ENCODE measurements around the gene HOXC10.

Gene HOXC10

DNA sequence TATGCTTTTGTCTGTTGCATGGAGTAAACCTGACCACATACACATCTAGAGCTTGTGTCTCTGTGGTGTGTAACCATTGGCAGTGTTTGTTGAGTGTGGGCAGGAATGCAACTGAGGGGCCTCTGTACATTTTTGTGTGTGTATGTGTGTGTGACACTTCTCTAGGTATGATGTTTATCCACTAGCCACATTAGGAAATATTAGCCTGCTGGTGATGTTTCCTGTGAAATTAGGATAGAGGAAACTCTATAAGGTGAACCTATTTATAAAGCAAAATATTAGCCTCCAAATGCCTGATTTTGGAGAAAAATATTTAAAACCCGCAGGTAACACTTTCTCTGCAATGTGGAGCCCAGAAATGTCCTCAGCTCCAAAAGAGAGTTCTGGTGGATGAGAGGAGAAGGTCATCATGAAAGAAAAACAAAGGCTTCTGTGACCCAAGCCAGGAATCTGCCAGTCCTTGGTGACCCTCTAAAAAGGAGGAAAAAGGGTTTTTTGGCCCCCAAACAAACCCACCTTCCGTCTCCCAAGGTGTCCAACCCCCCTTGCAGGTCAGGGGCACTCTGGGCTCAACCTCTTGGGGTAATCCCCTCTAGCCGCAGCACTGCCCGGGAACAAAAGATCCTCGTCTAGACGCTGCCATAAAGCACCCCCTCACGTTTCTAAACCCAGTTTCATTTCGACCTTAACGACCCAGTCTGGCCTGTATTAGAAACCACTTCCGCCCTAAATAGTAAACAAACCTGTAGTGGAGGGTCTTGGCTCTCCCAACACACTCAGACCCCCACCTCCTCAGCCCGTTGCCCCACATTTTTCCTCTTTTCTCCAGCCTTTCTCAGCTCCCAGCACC is 7.1 kb upstream of the HOXC10 start:
- DNase-seq: no peak

DNA sequence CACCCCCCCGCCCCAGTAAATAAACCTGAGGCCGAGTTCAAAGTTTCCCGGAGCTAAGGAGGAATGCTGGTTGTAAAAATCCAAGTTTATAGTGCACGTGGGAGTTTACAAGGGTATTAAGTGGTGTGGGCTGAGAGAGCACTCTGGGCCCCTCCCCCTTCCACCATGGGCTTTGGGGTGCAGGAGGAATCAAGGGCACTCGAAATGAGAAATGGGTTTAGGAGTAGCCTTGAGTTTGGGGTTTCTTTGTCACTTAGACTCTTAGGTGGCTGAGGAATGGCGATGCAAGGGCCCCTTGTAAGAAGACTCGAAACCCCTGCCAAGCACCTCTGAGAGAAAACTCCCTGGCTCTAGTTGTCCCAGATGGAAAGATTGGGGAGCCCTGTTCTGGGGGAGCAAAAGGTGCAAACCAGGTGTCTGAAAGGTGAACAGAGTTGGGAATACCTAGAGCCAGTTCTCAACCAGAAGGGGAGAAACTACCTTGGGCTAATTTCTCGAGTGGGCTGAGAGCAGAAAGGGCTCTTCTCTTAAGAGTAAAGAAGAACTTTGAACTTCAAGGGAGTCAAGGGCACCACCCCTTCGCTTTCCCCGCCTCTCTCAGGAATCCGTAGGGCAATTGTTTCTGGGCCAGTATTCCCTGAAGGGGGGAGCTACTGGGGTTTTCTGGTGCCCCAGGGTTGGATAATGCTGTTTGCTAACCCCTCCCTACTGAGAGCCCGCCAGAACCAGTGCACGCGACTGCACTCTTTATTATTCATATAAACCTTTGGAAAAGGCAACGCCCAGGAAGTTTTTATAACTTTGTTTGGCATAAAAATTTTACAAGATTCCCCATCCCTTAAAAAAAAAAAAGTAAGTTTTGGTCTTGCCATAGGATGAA is 6.2 kb upstream of the HOXC10 start:
- DNase-seq: no peak

DNA sequence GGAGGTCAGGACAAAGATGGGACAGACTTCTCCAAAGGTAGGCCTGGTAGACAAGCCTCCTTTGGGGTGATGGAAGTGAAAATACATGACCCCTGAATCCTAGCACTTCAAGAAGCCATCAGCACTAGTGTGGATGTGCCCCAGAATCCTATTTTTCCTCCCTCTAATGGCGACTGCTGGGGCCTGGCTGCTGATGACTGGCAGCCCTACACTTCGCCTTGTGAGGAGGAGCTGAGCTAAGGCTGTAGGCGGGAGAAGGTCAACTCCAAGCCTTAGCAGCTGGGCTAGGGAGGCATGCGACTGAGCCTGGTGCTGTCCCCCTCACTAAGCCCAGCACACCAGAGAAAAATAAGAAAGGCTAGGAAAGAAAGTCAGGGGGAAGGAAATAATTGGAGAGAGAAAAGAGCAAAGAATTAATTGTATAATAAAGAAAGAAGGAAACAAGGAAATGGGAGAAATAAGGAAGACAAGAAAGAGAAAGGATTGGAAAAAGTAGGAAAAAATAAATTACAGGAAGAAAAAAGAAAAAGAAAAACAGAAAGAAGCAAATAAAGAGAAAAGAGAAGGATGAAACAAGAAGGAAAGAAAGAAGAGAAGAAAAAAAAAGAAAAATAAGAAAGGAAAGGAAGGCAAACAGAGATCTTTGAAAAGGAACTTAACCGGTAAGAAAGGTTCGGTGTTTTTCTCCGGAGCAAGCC is 4.7 kb upstream of the HOXC10 start:
- DNase-seq: no peak

DNA sequence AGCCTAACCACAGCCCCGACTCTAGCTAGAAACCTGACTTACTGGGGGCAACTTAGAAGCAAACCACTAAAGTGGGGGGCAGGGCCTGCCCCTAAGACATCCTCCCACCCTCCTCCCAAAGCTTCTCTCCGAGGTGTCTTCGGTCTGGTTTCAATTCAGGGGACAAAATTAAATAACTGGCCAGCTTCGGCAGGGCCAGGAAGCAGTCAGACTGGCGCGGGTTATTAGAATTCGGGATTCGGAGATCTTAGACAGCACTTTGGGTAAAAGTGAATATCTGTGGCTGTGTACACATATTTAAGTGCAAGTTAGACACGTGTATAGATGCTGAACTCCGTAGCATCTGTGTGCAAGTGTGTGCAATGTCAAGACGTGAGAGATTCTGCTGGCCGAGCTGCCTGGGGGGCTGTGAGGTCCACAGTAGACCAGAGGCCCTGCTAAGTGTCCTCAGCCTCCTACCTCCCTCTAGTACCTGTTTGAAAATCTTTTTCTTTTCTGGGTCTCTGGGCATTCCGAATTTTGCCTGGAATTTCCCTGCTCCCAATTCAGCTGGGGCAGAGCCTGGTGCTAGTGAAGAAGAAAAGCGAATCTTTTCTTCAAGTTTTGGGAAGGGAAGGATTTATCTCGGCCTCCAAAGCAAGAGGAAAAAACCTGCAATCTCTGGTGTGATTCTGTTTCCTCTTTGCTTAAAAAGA is 4.0 kb upstream of the HOXC10 start:
- no peak for DNase-seq

DNA sequence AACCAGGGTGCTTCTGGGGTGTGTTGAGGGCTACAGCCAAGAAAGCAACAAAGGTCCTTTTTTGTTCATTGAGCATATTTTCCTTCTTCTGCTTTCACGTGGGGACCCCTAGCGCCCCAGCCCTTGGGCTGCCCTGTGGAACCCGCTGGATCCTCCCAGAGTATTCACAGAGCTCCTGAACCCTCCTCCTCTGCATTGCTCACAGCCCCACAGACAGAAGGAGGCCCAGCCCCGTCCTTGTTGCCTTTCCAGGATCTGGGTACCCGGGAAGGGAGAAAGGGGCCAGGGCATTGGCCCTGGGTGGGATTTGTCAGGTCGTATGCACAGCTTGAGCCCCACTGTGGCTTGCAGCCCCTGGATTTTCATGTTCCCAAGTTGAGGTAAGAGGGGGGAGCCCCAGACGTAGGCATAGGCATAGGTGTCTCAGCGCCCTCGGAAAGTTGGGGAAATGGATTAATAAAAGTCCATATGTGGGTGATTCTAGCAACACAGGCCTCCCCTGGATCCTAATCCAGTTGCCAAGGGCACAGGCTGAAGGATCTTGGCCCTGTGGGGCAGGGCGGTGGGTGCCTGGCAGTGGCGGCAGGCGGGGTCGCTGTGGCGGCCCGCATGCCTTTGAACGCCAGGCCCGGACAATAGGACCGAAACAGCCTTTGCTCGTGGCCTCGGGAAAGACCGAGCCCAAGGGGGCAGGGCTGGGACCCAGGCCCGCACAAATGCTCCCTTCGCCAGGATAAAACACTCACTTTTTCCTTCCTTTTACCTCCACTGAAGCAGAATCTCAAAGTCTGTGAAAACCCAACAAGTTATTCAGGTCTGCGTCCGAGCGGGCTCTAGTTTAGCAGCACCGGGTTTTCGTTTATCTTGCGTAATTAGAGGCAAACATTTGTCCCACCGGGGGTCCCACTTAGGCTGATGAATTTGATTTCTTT is 3.0 kb upstream of the HOXC10 start:
- DNase-seq: no peak

DNA sequence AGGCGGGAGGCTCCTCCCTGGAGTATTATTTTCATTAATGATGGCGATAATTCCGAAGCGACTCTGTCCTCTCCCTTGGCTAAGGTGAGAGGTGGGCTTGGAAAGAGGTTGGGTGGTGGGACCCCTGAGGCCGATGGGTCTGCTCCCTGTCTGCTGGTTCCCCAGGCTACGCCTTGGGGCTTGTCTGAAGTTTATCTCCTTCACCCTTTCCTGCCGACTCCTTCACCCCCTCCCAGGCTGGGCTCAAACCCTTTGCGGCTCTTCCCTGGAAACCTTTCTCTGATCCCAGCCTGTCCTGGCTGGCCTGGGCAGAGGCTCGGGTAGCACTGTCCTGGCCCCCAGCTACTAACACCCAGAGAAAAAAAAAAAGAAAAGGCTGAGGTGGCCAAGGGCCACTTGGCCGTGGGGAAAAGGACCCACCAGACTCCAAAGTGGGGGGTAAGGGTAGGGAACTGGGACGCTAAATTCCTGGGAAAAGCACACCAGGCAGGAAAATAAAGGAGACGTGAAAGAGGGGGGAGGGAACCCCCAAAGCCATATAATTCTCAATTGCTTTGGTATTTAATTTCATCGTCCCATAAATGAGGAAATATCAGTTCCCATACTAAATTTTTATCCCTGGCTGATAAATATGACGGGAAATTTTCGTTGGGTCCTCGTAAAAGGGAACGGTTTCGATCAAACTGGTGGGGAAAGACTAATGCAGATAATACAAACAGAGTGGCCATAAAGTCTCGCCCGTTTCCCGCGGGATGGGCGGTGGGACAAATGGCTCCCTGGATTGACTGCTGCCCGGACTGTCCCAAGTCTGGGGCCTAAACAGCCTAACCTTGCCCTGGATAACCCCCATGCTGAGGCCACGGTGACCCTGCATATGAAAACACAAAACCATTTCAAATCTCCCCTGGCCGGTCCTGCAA is 2.0 kb upstream of the HOXC10 start:
- DNase-seq: no peak

DNA sequence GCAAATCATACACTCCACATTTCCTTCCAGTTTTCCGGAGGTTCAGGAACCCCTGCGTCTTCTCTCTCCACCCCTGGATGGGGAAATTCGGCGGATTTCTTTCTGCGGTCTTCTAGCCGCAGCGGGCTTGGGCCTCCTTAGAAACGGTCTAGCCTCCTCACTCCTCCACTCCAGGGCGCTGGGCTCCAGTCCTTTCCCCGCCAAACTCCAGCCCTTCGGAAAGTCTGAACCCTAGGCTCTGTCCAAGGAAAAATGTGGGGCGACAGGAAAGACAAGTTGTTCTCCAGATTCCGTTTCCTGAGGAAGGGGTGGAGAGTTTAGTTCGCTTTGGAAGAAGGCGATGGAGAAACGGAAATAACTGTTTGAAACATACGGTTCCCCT is 1.4 kb upstream of the HOXC10 start:
- DNase-seq: no peak

DNA sequence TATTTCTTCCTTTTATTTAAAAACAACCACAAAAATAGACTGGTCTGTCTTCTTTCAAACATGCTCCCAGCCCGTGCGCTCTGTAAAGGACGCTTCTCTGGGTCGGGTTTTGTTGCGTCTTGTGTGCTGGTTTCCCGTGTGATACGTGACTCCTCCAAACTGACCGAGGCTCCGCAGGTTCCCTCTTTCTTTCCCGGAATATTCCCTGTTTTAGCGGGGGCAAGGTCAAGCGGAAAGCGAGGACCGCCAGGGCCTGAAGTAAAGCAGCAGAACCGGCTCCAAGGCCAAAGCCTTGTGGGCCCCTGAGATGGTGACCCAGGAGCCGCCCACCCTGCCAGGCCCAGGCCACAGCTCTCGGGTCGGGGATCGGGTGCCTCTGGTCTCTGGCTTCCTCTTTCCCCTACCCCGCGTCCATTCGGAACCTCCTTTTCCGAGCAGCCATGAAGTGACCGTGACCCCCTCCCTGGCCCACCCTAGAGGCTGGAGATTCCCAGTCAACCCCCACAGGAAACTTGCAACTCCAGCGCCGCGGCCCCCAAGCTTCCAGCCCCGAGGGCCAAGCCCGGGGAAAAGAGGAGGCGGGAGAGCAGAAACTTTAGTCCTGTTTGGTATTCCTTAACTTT is 885 bp upstream of the HOXC10 start:
- no peak for DNase-seq

DNA sequence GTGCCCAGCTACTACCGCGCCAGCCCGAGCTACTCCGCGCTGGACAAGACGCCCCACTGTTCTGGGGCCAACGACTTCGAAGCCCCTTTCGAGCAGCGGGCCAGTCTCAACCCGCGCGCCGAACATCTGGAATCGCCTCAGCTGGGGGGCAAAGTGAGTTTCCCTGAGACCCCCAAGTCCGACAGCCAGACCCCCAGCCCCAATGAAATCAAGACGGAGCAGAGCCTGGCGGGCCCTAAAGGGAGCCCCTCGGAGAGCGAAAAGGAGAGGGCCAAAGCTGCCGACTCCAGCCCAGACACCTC is 697 bp downstream of the HOXC10 start:
- DNase-seq: peak in 1 of 2 experiments; percentile 77

DNA sequence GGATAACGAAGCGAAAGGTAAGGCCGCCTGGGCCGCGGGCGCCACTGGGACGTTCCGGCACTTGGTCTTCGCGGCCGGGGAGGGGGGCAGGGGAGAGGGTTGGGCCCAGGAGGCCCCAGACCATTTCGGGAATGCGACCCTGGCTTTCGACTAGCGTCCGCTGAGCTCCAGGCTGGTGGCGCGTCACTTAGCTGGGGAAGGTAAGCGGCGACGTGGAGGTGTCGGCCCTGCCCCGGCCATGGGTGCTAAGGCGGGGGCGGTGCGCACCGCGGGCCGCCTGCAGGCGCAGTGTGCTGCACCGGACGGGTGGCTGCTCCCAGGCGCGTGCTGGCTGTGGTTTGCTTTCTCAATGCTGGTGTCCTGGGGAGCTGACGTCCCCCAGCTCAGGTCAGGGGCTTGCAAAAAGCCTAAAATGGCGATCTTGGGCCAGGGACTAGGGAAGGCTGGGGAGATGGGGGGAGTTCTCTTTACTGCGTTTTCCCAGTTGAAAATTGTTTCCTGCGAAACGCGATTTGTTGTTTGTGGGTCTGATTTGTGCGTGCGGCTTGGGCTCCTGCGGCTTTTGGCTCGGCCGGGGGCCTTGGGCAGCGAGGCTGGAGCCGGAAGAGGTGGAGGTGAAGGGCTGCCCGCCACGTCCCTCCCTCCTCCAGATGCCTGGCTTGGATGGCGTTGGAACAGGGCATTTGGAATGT is 1.2 kb downstream of the HOXC10 start:
- peak in 1 of 2 experiments; percentile 73 for DNase-seq

DNA sequence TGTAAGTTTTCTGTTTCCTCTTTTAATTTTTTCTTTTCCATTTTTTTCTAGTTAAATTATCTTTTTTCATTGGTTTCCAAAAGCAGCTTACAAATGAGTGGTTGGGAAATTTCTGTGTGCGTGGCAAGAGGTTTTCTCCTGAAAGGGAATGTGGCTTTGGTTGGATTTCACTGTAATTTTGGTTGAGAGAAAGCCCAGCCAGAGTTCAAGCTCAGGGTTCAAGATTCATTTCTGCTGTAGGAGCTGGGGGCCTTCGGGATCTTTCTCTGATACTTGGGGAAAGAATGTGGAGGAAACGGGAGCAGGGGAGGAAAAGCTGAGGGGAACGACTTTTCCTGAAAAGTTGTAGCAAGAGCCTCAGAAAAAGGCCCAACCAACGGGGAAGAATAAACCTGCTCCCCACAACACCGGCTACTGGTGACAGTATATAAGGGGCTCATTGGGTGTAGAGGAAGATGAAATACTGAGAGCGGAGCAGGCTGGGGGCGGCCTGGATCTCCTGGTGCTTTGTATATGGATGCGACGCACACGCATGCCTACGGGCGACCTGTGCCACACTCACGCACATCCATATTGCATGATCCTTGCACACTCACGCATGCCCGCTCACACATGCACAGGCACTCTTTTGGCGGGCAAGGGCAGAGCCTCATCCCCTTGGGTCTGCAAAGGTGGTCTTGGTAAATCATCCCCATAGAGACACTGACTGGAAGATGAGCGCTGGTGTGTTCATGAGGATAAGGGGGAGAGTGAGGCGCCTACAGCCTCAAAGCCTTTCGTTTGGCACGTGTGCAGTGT is 1.9 kb downstream of the HOXC10 start:
- peak in 1 of 2 experiments; percentile 47 for DNase-seq

DNA sequence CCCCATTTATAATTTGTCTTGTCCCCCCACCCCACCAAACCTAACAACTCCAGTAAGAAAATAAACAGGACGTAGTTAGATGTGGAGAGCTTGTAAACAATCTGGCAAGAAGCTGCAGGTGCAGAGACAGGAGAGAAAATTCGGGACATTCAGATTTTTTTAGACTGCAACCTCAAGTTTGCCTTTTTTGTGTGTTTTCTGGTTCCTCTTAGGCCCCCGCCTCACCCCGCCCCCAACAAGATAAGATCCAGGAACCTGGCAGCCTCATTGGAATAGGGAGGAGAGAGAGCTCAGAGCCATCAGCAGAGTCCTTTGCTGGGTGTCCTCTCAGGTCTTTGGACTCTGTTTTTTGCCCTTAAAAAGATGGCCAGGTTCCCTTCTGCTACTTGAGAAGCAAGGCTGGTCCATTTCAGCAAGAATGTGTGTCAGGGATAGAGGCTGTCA is 2.9 kb downstream of the HOXC10 start:
- DNase-seq: peak in 1 of 2 experiments; percentile 28

DNA sequence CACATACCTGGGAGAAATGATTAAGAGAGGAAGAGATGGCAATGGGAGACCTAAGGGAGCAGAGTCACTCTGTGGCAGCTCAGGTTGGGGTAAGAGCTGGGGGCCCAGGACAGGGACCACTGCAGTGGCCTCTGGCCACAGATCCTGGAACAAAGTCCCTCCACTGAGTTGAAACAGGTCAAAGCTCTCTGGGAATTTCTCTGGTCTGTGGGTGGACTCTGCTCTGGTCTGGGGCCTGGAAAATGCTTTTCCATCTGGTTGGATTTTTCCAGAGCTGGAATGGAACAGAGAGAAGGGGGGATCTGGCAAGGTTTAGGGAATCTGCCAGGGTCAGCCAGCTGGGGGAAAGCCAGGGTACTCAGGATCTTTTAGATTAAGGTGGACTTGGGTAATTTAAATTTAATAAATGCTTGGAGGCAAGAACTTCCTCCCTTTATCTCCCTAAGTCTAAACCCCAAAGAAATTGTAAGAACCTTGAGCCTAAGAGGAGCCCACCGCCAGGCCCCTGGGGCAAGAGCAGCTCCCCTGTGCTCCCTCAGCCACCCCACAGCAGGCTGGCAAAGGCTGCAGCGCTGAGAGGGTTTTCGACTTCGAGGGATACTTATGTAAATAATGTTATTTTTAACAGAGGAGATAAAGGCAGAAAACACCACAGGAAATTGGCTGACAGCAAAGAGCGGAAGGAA is 3.7 kb downstream of the HOXC10 start:
- DNase-seq: no peak

DNA sequence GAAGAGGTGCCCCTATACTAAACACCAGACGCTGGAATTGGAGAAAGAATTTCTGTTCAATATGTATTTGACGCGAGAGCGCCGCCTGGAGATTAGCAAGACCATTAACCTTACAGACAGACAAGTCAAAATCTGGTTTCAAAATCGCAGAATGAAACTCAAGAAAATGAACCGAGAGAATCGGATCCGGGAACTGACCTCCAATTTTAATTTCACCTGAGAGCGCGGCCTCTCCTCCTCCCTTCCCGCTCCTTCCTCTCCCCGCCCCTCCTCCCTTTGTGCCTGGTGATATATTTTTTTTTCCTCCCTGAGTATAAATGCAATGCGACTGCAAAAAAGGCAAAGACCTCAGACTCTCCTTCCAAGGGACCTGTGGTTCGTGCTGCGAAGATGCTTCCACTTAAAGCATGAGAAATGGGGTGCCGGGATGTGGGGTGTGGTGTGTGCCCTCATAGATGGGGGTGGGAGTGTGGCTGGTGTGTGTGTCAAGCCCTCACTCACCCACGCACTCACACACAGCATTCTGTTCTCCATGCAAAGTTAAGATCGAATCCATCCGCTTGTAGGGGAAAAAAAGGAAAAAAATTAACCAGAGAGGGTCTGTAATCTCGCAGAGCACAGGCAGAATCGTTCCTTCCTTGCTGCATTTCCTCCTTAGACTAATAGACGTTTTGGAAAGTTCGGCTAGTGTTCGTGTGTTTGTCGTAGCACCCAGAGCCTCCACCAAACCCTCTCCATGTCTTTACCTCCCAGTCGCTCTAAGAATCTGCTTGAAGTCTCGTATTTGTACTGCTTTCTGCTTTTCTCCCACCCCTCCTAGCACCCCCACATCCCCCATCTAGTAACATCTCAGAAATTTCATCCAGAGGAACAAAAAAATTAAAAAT is 4.5 kb downstream of the HOXC10 start:
- peak; percentile 39 to 82 for DNase-seq

DNA sequence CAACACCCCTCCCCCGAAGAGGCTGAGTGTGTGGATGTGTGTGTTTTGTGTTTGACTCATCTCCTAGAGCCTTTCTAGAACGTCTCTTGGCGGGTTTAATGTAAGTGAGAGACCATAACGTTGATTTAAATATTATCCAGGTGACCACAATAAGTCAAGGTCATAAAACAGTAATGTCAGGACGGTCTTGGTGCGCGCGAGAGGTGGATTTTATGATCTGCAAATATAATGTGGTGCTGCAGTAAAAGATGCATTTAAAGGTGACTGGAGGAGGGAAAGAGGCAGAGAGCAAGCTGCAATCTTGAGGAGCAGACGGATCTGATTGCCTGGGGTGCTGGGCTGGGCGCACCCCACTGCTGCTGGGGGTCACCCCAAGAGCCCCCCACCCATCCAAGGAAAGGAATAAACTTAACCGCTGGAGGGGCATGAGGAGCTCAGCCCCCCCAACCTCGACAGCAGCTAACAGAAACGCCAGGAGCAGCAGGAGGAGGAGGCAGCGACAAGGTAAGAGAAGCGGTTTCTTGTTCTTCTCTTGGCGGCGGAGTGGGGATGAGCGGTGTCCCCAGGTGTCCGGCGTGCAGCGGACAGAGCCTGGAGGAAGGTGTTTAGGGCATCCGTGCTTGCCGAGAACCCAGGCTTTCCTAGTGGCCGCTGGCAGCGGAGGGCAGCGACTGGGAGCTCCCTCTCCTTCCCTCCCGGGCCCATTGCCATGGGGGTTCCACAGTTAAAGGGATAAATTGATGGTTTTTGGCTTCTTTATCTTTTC is 5.5 kb downstream of the HOXC10 start:
- DNase-seq: peak; percentile 49 to 59

DNA sequence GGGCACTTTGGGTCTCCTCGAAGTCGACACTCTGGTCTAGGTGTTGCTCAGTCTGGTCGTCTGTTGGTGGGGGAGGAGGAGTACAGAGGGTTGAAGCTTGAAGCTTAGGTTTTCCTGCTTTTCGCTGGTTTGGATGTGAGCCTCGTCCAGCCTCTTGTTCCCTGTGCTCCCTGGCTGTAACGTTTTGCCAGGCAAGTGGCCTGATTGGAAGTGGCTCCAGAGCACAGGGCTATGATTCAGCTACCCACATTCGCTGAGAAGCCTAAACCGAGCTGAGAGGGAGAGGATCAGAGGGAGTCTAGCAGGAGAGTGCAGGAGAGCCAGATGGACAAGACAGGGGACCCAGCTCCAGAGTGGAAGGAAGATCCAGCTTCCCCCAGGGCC is 6.1 kb downstream of the HOXC10 start:
- no peak for DNase-seq
